GM21367 (cell line): Measurements from ENCODE around the gene TTK.

ENCODE experiments used
- ATAC-seq: cut with Tn5 transposase; IDR thresholded peaks from one replicate; pipeline ENCODE4 v1.9.1; 2021; ENCODE audit not compliant: unreplicated experiment

TTK gene

GRCh38 chr6:80004173-80005072, at the start of gene TTK:
Gene TTK, plus strand, starts transcription at chr6:80004649. Its CDS starts 1,195 bp downstream, at chr6:80005844.
- ATAC-seq, result peak; percentile 100

GRCh38 chr6:79954849-79955248, 49.6 kb upstream of the TTK start:
- no peak for ATAC-seq

GRCh38 chr6:79964607-79965081, 39.8 kb upstream of the TTK start:
- ATAC-seq, result no peak

- no peak for ATAC-seq
Observed at GRCh38 chr6:79967178-79967577, 37.3 kb upstream of the TTK start.

GRCh38 chr6:79969784-79970183, 34.7 kb upstream of the TTK start:
- ATAC-seq, result no peak

- no peak for ATAC-seq
Observed at GRCh38 chr6:79971193-79971592, 33.3 kb upstream of the TTK start.

- no peak for ATAC-seq
Observed at GRCh38 chr6:79981652-79982051, 22.8 kb upstream of the TTK start.

- ATAC-seq, result peak; percentile 38
Observed at GRCh38 chr6:79984261-79984660, 20.2 kb upstream of the TTK start.

- no peak for ATAC-seq
Observed at GRCh38 chr6:79985128-79985527, 19.3 kb upstream of the TTK start.

GRCh38 chr6:79989641-79990040, 14.8 kb upstream of the TTK start:
- ATAC-seq, result no peak

GRCh38 chr6:79993012-79993910, 11.2 kb upstream of the TTK start:
- no peak for ATAC-seq

- no peak for ATAC-seq
Observed at GRCh38 chr6:79993911-79994309, 10.5 kb upstream of the TTK start.

- no peak for ATAC-seq
Observed at GRCh38 chr6:79997728-79998127, 6.7 kb upstream of the TTK start.

GRCh38 chr6:80001337-80001736, 3.1 kb upstream of the TTK start:
- ATAC-seq, result no peak

GRCh38 chr6:80003826-80004172, 650 bp upstream of the TTK start:
- peak; percentile 4 for ATAC-seq

GRCh38 chr6:80005406-80005805, 957 bp downstream of the TTK start:
- no peak for ATAC-seq

- no peak for ATAC-seq
Observed at GRCh38 chr6:80006541-80006940, 2.1 kb downstream of the TTK start.

GRCh38 chr6:80009531-80009930, 5.1 kb downstream of the TTK start:
- no peak for ATAC-seq

GRCh38 chr6:80010288-80010687, 5.8 kb downstream of the TTK start:
- ATAC-seq, result no peak

- no peak for ATAC-seq
Observed at GRCh38 chr6:80015839-80016435, 11.5 kb downstream of the TTK start.

GRCh38 chr6:80020381-80021120, 16.1 kb downstream of the TTK start:
- no peak for ATAC-seq
